Common myeloid progenitor, CD34-positive (primary cell): ENCODE data around the gene GALNT9.
A peak's percentile ranks its signal among the peaks of the same experiment; 100 is the strongest.

Experiments
- CTCF ChIA-PET: fragments of 350-600 bp; sonication (Branson Sonifier 250); formaldehyde crosslinking; loops from one replicate; lab custom pipeline; 2021; ENCODE audit warnings: antibody characterized with exemption; lab: Charles Lee
- POLR2A ChIA-PET: fragments of 350-600 bp; sonication (Branson Sonifier 250); formaldehyde crosslinking; loops from one replicate; lab custom pipeline; 2021; ENCODE audit warnings: antibody characterized with exemption; lab: Charles Lee
- DNase-seq, 3 donors: peaks; one replicate each; pipeline versions ENCODE4 v3.0.0 to v3.0.0-alpha.2; 2013
- H3K27ac ChIP-seq, 2 experiments: 1 replicate in 1 of 2; 2 replicates in 1 of 2; pipeline ENCODE4 v1.7.0; 2013; ENCODE audit warnings: inconsistent platforms in 2 of 2, low read length in 2 of 2, mild to moderate bottlenecking in 2 of 2, low read depth in 1 of 2, moderate library complexity in 1 of 2; ENCODE audit not compliant: severe bottlenecking in 2 of 2, insufficient read depth in 1 of 2, poor library complexity in 1 of 2
- H3K27me3 ChIP-seq, 5 experiments: replicated peaks in 2 of 5; 1 replicate in 3 of 5; 2 replicates in 2 of 5; pipeline versions ENCODE4 v1.6.1 to v1.7.0; 2013; ENCODE audit warnings: low read length in 4 of 5, mild to moderate bottlenecking in 2 of 5, moderate library complexity in 2 of 5, inconsistent platforms in 1 of 5; ENCODE audit not compliant: insufficient read depth in 5 of 5, control insufficient read depth in 4 of 5
- H3K36me3 ChIP-seq, 4 experiments: 1 replicate in 2 of 4; 2 replicates in 2 of 4; pipeline versions ENCODE4 v1.6.1 to v1.7.0; 2013; ENCODE audit warnings: low read length in 3 of 4, control low read depth in 1 of 4, mild to moderate bottlenecking in 1 of 4; ENCODE audit not compliant: control insufficient read depth in 4 of 4, insufficient read depth in 4 of 4
- H3K4me1 ChIP-seq, 4 experiments: 1 replicate in 3 of 4; 2 replicates in 1 of 4; pipeline versions ENCODE4 v1.6.1 to v1.7.1; 2013; ENCODE audit warnings: low read length in 3 of 4, mild to moderate bottlenecking in 3 of 4, control low read depth in 1 of 4, inconsistent platforms in 1 of 4, moderate library complexity in 1 of 4; ENCODE audit not compliant: control insufficient read depth in 4 of 4, insufficient read depth in 4 of 4; ENCODE audit errors: control extremely low read depth in 1 of 4
- H3K4me3 ChIP-seq, 7 experiments: 1 replicate in 4 of 7; 2 replicates in 3 of 7; pipeline versions ENCODE4 v1.5.1 to v1.7.0; 2013; ENCODE audit warnings: mild to moderate bottlenecking in 7 of 7, low read length in 6 of 7, moderate library complexity in 6 of 7, inconsistent platforms in 2 of 7, low read depth in 2 of 7, control low read depth in 1 of 7; ENCODE audit not compliant: insufficient read depth in 4 of 7, control insufficient read depth in 1 of 7; ENCODE audit errors: extremely low read depth in 1 of 7
- H3K9me3 ChIP-seq, 5 experiments: 1 replicate in 4 of 5; 2 replicates in 1 of 5; pipeline versions ENCODE4 v1.6.1 to v1.7.1; 2013; ENCODE audit warnings: low read length in 4 of 5, mild to moderate bottlenecking in 2 of 5, inconsistent platforms in 1 of 5, low read depth in 1 of 5, moderate library complexity in 1 of 5; ENCODE audit not compliant: control insufficient read depth in 4 of 5, insufficient read depth in 2 of 5; ENCODE audit errors: control extremely low read depth in 1 of 5
- WGBS: methylation state at CpG from one replicate; pipeline ENCODE4 v1.1.5; 2013; ENCODE audit not compliant: insufficient coverage; 5-methylcytosine and 5-hydroxymethylcytosine counted together

Gene GALNT9

DNA sequence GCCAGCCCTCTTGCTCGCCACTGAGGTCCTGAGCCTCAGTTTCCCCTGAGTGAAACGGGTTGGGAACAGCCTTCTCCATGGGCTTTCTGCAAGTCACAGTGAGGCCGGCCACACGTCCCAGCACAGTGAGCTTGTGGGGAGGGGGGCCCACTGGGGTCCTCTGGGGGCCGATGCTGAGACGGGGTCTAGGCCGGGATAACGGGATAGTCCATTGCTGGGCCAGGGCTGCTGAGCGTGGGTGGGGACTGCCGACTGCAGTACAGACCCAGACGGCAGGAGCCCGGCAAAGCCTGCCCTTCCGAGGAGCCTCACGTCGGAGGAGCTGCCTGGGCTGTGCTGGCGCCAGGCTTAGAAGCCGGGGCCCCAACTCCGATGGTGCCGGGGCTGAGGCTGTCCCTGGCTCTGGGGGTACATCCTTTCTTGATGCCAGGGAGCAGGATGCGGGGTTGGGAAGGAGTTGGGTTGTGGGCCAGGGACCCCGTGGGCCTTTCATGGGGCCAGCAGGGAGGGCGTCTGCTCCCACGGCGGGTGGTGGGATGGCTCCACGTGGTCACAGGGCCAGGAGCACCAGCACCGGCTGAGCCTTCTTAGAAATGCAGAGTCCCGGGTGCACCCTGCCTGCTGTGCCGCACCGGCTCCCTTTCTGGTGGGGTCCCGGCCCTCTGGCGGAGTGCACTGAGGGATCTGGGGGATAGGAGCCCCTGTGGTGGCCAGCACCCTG, 160.9 kb downstream of the GALNT9 start:
- Histone ChIP-seq H3K9me3 (no peaks in the 10 kb centered on the region), H3K27ac (no peak overlapping the region), H3K4me1 (peaks cover 0 to 32% (median 24%) of the 10 kb centered on the region in 4 experiments), H3K27me3 (peaks cover 0 to 32% (median 4%) of the 10 kb centered on the region in 5 experiments), H3K4me3 (no peak overlapping the region), H3K36me3 (no peaks in the 10 kb centered on the region)
- ChIA-PET POLR2A (no interaction called here), CTCF (interaction anchor here (0.6 kb wide), 1 partner anchor 694 kb away, joined by 3 read pairs; no protein-coding TSS in a partner anchor)
- 93% methylated on average over 30 of the region's 31 CpGs for WGBS
- DNase-seq: no peak

DNA sequence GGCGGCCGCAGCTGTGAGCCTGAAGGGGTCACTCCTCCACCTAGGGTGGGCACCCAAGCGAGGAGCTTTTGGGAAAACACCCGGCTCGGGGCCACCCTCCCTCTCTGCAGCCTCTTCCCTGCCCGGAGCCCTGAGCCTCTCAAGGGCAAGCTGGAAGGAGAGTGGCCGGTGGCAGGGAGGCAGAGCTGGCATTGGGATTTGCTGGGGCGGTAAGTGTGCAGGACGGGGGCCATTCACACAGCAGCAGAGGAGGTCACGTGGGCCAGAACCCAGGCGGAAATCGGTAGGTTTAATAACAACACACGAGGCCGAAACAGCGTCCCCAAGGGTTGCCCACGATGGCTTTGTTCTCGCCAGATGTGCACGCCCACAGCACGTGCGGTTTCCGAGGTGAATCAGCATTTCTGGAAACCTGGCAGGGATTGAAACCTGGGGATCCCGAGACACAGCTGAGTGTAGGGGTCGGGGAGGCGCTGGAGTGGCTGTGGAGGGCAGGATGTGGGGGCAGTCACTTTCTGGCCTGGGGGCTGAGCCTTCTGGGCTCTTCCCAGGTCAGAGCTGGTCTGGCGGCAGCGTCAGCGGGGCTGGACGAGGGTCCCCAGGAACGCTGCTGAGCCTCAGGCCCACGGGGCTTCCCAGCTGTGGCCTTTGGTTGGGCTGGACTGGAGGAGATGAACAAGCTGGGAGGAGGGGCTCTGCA, 161.6 kb downstream of the GALNT9 start:
- no peak overlapping the region for H3K4me3 ChIP-seq
- ChIA-PET CTCF (interaction anchor here (0.6 kb wide), 1 partner anchor 694 kb away, joined by 3 read pairs; no protein-coding TSS in a partner anchor), POLR2A (no interaction called here)
- H3K9me3 ChIP-seq: no peaks in the 10 kb centered on the region
- H3K4me1 ChIP-seq: peaks cover 0 to 30% (median 21%) of the 10 kb centered on the region in 4 experiments
- H3K36me3 ChIP-seq: no peaks in the 10 kb centered on the region
- H3K27ac ChIP-seq: no peak overlapping the region
- H3K27me3 ChIP-seq: peaks cover 0 to 32% (median 4%) of the 10 kb centered on the region in 5 experiments
- 74% methylated on average over 28 of the region's 30 CpGs for WGBS
- peak in 2 of 3 donors; percentile 65 for DNase-seq

DNA sequence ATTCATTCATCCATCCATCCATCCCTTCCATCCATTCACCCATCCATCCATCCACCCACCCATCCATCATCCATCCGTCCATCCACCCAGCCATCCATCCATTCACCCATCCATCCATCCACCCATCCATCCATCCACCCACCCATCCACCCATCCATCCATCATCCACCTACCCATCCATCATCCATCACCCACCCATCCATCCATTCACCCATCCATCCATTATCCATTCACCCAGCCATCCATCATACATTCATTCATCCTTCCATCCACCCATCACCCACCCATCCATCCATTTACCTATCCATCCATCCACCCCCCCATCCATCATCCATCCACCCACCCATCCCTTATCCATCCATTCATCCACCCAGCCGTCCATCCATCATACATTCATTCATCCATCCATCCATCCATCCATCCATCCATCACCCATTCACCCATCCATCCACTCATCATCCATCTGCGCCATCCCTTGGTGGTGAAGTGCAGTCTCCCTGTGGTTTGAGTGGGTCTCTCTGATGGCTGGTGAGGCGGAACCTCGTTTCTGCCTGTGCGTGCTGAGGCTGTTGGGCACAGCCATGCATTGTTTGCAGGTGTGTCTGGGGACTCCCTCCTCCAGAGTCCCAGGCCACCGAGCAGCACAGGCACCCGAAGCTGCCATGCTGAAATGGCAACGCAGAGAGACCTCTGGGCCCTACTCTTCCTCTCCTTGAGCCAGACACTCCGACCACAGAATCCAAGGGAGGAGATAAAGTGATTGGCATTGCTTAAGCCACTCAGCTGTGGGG, 162.4 kb downstream of the GALNT9 start:
- H3K36me3 ChIP-seq: no peaks in the 10 kb centered on the region
- POLR2A ChIA-PET: no interaction called here
- CTCF ChIA-PET: no interaction called here
- peaks cover 0 to 32% (median 4%) of the 10 kb centered on the region in 5 experiments for H3K27me3 ChIP-seq
- no peak overlapping the region for H3K4me3 ChIP-seq
- no peaks in the 10 kb centered on the region for H3K9me3 ChIP-seq
- no peak for DNase-seq
- H3K4me1 ChIP-seq: peaks cover 0 to 31% (median 22%) of the 10 kb centered on the region in 4 experiments
- 95% methylated on average over 9 of the region's 10 CpGs for WGBS
- no peak overlapping the region for H3K27ac ChIP-seq

DNA sequence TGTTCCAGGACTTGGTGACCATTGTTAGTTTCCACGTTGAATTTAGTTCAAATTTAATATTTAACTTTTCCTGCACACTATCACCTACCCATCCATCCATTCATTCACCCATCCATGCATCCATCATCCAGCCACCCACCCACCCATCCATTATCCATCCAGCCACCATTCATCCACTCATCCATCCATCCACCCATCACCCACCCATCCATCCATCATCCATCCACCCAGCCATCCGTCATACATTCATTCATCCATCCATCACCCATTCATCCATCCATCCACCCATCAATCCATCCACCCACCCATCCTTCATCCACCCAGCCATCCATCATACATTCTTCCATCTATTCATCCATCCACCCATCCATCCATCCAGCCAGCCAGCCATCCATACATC, 163.3 kb downstream of the GALNT9 start:
- H3K27me3 ChIP-seq: peaks cover 0 to 29% (median 2%) of the 10 kb centered on the region in 5 experiments
- H3K4me3 ChIP-seq: no peak overlapping the region
- no peaks in the 10 kb centered on the region for H3K36me3 ChIP-seq
- DNase-seq: no peak
- no peak overlapping the region for H3K27ac ChIP-seq
- ChIA-PET CTCF (interaction anchor here (0.5 kb wide), 1 partner anchor 315 kb away, joined by 3 read pairs; no protein-coding TSS in a partner anchor), POLR2A (no interaction called here)
- 77% methylated on average over 2 of the region's 2 CpGs for WGBS
- H3K4me1 ChIP-seq: peaks cover 0 to 32% (median 22%) of the 10 kb centered on the region in 4 experiments
- H3K9me3 ChIP-seq: no peaks in the 10 kb centered on the region

DNA sequence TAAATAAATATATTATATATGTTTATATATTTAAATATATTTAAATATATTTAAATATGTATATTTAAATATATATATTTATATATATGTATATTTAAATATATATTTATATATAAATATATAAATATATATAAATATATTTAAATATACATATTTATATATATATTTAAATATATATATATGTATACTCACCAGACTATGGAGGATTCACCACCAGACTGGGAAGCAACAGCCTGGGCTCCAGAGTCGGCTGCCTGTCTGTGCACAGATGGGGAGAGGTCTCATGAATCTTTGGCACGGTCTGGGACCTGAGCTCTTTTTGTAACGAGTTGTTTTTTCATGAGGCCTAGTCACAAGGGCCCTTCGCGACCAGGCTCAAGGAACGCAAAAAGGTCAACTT, 163.8 kb downstream of the GALNT9 start:
- ChIA-PET POLR2A (no interaction called here), CTCF (interaction anchor here (0.5 kb wide), 1 partner anchor 315 kb away, joined by 3 read pairs; no protein-coding TSS in a partner anchor)
- Histone ChIP-seq H3K36me3 (no peaks in the 10 kb centered on the region), H3K27ac (no peak overlapping the region), H3K4me3 (no peak overlapping the region), H3K9me3 (no peaks in the 10 kb centered on the region), H3K4me1 (peaks cover 0 to 29% (median 21%) of the 10 kb centered on the region in 4 experiments), H3K27me3 (peaks cover 0 to 29% (median 2%) of the 10 kb centered on the region in 5 experiments)
- WGBS: 100% methylated on average over 6 of the region's 6 CpGs
- no peak for DNase-seq

DNA sequence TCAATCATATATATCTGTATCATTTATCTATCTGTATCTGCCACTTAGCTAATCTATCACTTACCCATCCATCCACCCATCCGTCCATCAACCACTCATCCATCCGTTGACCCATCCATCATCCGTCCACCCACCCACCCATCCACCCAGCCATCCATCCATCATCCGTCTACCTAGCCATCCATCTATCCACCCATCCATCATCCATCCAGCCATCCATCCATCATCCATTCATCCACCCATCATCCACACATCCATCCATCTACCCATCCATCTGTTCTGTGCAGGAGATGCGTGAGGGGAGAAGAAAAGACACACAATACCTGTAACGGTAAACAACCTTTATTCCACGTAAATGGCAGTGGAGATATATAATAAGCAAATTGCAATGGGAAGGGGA, 165.0 kb downstream of the GALNT9 start:
- Histone ChIP-seq H3K9me3 (no peaks in the 10 kb centered on the region), H3K27ac (no peak overlapping the region), H3K4me3 (no peak overlapping the region), H3K4me1 (peaks cover 0 to 19% (median 12%) of the 10 kb centered on the region in 4 experiments), H3K27me3 (peaks cover 0 to 29% (median 2%) of the 10 kb centered on the region in 5 experiments), H3K36me3 (no peaks in the 10 kb centered on the region)
- no peak for DNase-seq
- ChIA-PET POLR2A (no interaction called here), CTCF (no interaction called here)
- 94% methylated on average over 4 of the region's 7 CpGs for WGBS
